Activated CD4-positive, alpha-beta T cell treated with anti-CD3 and anti-CD28 coated beads for 1 hour (primary cell): ENCODE measurements around the gene SRMS.

Source experiments
- DNase-seq: peaks from one replicate; pipeline ENCODE4 v3.0.0-alpha.2; 2020

SRMS gene, protein sequence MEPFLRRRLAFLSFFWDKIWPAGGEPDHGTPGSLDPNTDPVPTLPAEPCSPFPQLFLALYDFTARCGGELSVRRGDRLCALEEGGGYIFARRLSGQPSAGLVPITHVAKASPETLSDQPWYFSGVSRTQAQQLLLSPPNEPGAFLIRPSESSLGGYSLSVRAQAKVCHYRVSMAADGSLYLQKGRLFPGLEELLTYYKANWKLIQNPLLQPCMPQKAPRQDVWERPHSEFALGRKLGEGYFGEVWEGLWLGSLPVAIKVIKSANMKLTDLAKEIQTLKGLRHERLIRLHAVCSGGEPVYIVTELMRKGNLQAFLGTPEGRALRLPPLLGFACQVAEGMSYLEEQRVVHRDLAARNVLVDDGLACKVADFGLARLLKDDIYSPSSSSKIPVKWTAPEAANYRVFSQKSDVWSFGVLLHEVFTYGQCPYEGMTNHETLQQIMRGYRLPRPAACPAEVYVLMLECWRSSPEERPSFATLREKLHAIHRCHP

DNA sequence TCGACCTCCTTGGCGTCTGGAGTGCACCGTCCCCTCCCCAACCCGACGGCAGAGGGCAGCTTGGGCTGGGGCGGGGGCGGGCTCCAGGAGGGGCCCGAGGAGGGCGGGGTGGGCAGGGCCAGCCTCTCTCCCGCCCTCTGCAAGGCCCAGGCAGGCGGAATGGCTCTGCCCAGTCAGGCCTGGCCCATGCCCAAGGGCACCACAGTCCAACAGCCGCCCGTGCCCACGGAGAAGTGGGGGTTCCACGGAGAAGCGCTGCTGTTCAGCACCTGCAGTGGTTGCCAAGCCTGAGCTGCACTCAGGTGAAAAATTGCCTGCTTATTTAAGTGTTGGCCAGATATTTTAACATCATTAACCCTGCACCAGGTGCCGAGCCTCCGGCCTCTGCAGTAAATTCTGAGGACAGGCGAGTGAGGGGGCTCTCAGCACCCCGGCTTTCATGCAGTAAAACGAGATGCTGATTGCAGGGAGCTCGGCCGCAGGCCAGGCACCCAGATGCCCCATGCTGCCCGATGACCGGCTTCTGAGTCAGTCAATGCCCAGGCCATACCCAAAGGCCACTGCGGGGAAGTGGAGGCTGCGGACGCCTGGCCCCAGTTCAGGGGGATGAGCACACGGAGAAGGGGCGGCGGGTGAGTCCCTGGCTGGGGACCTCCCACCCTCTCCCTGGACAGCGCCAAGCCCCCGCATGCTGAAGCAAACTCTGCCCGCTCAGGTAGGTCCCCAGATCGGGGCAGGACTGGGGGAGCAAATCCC lies at the start of gene SRMS:
SRMS (minus strand) TSS at position 25 of the 756 bp plus-strand sequence. CDS start 286 bp downstream, outside the sequence.
- DNase-seq: no peak

DNA sequence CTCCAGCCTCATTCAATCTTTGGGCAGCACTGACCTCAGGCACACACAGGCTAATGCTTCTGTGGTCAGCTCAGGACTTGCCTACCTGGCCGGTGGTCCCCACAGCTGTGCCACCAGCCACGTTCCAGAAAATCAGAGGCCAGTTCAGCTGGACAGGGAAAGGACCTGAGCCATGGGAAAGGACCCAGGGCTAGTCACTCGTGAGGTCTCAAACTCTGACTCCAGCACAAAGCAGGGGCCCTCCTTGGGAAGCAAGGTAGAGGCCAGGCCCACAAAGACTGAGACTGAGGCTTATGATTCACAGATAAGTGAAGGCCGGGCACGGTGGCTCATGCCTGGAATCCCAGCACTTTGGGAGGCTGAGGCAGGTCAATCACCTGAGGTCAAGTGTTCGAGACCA lies 48.9 kb upstream of the SRMS start:
- no peak for DNase-seq

GRCh38 chr20:63595416-63596127 lies 48.0 kb upstream of the SRMS start:
- DNase-seq: no peak

DNA sequence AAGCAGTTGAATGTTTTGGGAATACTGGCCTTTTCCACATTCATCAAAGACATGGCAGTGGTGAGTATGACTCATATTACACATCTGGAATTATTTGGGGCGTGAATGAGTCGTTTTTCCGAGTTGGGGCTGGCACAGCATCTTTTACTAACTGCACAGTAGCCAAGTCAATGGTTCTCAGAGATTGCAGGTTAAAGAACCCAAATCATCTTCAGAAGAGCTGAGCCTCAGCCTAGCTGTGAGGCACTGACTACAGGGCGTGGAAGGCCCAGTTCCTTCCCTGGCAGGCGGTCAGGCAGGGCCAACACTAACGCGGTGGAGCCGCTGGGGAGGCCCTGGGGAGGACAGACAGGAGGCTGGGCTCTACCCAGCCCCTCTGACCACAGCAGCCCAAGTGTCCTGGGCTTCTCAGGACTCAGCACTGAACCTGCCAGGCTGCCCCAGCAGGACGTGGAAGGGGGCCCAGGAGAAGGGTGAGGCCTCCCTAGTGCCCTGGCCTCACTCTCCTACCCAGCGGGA lies 46.6 kb upstream of the SRMS start:
- no peak for DNase-seq

DNA sequence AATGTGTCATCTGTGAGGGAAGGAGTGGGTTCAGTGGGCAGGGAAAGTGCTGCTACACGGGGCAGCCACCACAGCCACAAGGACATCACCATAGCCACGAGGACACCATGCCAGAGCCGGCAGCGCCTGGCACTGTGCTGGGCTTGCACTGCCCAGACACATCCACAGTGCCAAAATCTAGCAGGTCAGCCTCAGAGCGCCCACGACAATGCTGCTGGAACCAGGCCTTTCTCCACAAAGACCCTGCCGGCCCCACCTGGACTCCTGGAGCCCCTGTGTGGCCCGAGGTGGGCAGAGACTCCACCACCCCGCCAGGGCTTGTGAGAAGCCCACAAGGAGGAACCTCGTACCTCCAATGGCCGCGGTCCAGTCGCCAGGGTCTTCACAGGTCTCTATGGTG lies 45.1 kb upstream of the SRMS start:
- no peak for DNase-seq

GRCh38 chr20:63591786-63592355 lies 44.3 kb upstream of the SRMS start:
- no peak for DNase-seq

DNA sequence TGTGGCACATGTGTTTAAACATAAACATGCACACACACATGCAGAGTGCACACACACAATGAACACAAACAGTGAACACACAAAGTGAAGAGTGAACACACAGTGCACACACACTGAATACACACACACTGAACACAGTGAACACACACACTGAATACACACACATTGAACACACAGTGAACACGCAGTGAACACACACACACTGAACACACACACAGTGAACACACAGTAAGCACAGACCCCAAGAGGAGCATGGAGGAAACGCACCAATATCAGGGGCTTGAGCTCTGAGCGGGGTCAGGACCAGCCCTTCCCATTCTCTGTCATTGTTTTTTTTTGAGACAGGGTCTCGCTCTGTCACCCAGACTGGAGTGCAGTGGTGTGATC lies 43.6 kb upstream of the SRMS start:
- DNase-seq: no peak

DNA sequence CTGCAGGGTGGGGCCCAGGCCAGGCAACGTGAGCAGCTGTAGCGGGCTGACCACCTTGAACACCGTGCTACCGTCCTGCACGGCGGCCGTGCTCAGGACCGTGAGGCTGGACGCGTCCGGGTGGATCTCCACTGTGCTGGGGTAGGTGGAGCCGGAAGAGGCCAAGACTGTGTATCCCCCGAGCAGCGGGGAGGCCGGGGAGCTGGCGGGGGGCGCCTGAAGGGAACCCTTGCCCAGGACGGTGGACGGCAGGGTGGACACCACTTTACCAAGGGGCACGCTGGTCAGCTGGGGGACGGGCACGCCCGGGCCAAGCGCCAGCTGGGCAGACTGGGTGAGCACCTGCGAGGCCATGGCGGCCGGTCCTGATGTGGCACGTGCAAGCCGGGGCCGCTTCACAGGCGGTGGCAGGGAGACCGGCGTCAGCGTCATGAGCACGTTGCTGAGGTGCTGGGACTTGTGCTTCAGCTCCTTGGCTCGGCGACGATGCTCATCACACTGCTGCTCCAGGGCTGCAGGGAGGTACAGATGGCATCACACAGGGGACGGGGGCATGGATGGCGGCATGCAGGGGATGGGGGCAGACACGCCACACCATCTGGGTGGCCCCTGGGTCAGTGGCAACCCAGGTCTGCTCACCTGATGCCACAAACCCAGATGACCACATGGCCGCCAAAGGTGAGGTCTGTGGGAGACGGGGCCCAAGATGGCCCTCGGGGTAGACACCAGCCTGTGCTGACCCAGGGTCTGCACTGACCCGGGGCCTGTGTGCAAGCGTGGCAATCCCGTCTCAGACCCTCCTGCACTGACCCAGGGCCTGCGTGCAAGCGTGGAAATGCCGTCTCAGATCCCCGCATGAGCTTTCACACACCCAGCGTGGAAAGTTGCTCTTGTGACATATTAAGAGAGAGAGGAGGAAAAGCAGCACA lies 42.9 kb upstream of the SRMS start:
- no peak for DNase-seq

DNA sequence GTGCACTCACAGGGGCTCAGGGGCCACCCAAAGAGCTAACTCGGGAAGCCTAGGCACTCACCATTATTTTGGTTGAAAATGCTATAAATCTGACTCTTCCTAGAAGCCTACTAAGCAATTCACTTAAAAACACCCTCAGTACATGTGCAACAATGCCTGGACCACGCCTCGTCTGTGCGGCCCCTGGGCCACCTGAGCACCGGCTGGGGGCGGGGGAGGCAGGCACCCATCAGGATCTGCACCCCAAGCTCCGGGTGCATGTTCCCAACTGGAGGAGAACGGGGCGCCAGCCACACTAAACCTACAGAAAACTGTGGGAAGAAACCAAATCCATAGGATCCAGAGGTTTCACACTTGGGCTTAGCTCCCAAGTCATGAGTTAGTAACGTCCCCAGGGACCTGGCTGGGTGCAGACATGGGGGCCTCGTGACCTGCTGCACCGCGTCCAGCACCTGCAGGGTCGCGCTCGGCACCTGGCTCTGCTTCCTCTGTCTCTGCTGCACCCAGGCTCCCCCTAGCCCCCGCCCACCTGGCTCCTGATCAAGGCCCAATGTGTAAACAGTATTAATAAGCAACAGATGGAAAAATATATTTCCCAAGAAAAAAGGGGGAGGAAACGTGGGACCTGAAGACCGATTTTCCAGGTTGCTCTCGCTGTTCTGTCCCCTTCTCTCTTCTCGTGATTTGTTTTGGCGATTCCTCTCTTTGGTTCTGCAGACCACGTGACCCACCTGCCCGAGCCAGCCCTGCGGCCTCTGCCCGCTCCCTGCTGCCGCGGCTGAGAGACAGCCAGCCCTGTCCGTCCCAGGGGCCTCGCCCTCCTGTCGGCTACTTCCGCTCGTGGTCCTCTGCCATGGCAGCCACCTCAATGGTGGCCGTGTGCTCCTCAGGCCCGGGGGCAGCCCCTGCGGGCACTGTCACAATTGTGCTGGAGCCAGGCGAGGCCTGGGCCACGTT lies 42.0 kb upstream of the SRMS start:
- no peak for DNase-seq

DNA sequence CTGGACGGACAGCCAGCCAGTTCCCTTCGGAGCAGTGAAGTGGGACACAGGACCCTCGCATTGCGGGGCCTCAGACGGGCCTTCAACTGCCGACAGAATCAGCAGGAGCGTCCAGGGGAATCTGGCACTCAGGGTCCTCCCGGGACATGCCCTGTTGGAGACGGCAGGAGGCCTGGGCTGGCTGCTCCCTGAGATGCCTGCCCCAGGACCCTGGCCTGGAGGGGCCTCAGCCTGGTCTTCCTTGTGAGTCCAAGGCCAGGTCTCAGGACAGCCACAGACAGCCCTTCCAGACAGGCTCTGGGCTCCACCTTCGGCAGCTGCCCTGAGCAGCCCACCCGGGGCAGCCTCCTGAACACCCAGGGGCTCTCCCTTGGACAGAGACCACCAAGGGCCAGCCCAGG lies 41.1 kb upstream of the SRMS start:
- no peak for DNase-seq

- no peak for DNase-seq
Measured at GRCh38 chr20:63587776-63588591, 40.4 kb upstream of the SRMS start.

GRCh38 chr20:63587256-63587655 lies 39.7 kb upstream of the SRMS start:
- DNase-seq: no peak

DNA sequence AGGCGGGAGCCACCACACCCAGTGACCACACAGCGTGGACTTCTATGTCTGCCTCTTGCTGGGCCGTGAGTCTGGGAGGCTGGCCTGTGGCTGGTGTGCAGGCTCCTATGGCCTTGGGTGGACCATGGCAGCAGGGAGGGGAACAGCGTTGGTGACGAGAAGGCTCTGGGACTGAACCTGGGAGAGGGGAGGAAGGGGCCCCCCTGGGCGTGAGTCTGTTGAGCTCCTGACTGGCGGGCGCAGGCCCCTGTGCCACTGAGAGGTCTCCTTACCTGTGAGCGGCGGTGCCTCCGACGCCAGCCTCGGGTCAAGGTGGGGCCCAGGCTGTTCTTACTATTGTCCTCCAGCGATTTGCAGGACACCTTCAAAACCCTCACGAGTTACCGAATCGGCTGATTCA lies 39.2 kb upstream of the SRMS start:
- no peak for DNase-seq

- no peak for DNase-seq
Measured at GRCh38 chr20:63585616-63586565, 38.3 kb upstream of the SRMS start.

DNA sequence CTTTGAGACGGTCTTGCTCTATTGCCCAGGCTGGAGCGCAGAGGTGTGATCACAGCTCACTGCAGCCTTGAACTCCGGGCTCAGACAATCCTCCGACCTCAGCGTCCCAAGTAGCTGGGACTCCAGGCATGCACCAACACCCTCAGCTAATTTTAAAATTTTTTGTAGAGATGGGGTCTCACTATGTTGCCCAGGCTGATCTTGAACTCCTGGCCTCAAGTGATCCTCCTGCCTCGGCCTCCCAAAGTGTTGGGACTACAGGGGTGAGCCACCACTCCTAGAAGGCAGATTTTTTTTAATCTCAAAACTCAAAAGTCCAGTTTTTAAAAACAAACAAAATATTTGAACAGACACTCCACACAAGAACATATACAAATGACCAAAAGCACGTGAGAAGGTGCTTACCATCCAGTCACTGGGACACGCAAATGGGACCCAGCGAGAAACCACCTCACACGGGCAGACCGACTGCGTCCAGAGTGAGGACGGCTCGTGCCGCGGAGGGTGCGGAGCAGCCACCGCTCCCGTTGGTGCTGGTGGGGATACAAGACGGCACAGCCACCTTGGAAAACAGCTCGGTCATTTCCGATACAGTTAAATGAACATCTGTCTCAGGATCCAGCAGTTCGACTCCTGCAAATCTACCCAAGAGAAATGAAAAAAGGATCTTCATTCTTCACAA lies 35.0 kb upstream of the SRMS start:
- DNase-seq: no peak

DNA sequence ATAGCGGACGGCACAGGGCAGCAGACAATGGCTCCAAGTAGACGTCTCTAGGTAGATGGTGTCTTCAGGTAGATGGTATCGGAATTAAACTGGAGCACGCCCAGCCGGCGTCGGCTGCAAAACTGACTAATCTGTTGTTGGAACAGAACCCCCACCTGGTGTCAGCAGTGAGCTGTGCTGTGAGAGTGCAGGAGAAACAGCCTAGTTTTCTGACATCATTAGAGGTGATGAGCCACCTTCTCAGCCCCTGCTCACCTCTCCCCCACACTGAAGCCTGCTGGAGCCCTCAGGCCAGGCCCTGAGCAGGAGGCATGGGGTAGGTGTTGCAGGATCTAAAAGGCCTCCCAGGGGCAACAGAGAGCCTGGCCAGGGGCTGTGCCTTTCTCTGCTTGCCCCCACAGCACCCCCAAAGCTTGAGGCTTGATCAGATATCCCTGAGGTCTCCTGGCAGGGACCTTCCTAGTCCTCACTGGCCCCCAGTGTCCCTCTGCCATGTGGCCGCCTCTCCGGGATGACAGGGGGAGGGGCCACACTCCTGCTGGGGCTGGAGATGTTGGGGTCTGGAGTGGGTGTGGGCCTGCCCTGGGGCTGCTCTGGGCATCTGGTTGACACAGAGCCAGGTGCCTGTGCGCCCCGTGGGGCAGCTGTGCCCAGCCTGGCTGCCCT lies 33.4 kb upstream of the SRMS start:
- peak; percentile 71 for DNase-seq

DNA sequence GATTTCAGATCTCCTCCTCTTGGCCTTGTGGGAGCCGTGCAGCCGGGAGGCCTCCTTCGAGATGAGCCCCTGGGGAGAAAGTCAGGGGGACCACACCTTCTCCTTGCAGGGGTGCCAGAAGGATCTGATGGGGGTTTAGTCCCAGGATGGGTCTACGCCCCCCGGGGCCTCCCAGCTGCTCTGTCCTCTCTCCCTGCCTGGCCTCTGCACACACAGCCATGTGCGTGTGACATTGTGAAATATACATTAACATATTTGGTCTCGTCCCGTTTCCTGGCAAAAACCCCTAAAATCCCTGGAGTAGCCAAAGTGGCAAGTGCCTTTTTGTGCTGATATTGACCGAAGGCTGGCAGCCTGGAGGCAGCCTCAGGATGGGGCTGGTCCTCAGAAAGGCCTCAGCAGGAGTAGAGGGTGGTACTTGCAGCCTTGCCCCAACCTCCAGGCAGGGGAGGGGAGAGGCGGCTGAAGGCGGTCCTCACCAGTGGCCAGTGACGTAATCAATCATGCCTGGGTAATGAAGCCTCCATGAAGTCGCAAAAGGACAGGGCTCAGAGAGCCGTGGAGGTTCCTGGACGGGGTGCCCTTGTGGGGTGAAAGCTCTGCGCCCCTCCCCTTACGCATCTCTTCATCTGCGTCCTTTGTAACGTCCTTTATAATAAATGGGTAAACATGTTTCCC lies 31.6 kb upstream of the SRMS start:
- DNase-seq: no peak
